Gastrocnemius medialis (tissue), 4 donors: Measurements from ENCODE around the gene GRAP2. TPM values are rescaled to one million over a fixed set of nuclear protein-coding genes. Genes with fewer than 3 reads are reported as not detected.

Experiments
- ATAC-seq, 2 donors: fragments of 150-250 bp; one replicate each; pipeline ENCODE4 v1.9.1; 2016
- DNase-seq, 2 donors: peaks; one replicate each; pipeline ENCODE4 v3.0.0-alpha.2; 2019
- H3K27ac ChIP-seq, 4 donors: fragments of 200-600 bp; sonication (generic); 1 replicate in 1 of 4; 2 replicates in 3 of 4; pipeline ENCODE4 v1.5.1; 2016 to 2018; ENCODE audit warnings: mild to moderate bottlenecking in 2 of 4, moderate library complexity in 1 of 4
- H3K27me3 ChIP-seq, 3 donors: fragments of 200-600 bp; sonication (generic) in 2 of 3; 1 replicate in 1 of 3; 2 replicates in 2 of 3; pipeline versions ENCODE4 v1.5.1 to v1.6.0; 2016 to 2019; ENCODE audit warnings: mild to moderate bottlenecking in 1 of 3, moderate library complexity in 1 of 3
- H3K36me3 ChIP-seq, 2 donors: fragments of 200-600 bp; sonication (generic) in 1 of 2; one replicate each; pipeline ENCODE4 v1.5.1; 2017 to 2018
- H3K4me1 ChIP-seq, 2 donors: fragments of 200-600 bp; sonication (generic) in 1 of 2; one replicate each; pipeline ENCODE4 v1.5.1; 2016 to 2017; ENCODE audit warnings: mild to moderate bottlenecking in 2 of 2
- H3K4me3 ChIP-seq, 4 donors: fragments of 200-600 bp; sonication (generic) in 3 of 4; 1 replicate in 1 of 4; 2 replicates in 3 of 4; pipeline ENCODE4 v1.5.1; 2016 to 2019; ENCODE audit warnings: mild to moderate bottlenecking in 2 of 4
- H3K9me3 ChIP-seq, 3 donors: fragments of 200-600 bp; sonication (generic) in 2 of 3; 1 replicate in 1 of 3; 2 replicates in 2 of 3; pipeline ENCODE4 v1.5.1; 2016 to 2019
- POLR2A ChIP-seq, 2 donors: fragments of 450-650 bp; IDR thresholded peaks; one replicate each; pipeline ENCODE4 v1.6.1; 2017; ENCODE audit warnings: antibody characterized with exemption in 2 of 2, mild to moderate bottlenecking in 2 of 2, moderate library complexity in 2 of 2
- in situ Hi-C, 4 donors: fragments of 200-750 bp; cut with MboI; loops; one replicate each; pipeline versions ENCODE4 v1.15.0 to v1.8.0; 2017; ENCODE audit warnings: low sequenced_read_pairs in 4 of 4
- intact Hi-C: fragments of 100-400 bp; cut with DNase I; formaldehyde crosslinking; loops from one replicate; pipeline ENCODE4 v1.15.1; 2023; ENCODE audit warnings: low total_unique reads
- total RNA-seq, 4 donors: library from RNA; depleted of rRNA; stranded (reverse); fragments of >200 nt; gene quantifications; one replicate each; pipeline versions ENCODE4 v1.1.0 to v1.2.3, GENCODE V29; 2016
- TF ChIP-seq, protein P1 (sequence below), 5 experiments: fragments of 450-650 bp in 3 of 5; fragments of 200-600 bp in 2 of 5; sonication (generic) in 2 of 5; IDR thresholded peaks in 4 of 5; conservative IDR thresholded peaks in 1 of 5; 1 replicate in 4 of 5; 2 replicates in 1 of 5; pipeline ENCODE4 v1.5.1; 2016 to 2019; ENCODE audit warnings: antibody characterized with exemption in 5 of 5, mild to moderate bottlenecking in 3 of 5, moderate library complexity in 3 of 5

GRAP2 gene
- total RNA-seq, 4 donors from 2014 or later: 0.07 to 0.97 TPM; not detected in 2

DNA sequence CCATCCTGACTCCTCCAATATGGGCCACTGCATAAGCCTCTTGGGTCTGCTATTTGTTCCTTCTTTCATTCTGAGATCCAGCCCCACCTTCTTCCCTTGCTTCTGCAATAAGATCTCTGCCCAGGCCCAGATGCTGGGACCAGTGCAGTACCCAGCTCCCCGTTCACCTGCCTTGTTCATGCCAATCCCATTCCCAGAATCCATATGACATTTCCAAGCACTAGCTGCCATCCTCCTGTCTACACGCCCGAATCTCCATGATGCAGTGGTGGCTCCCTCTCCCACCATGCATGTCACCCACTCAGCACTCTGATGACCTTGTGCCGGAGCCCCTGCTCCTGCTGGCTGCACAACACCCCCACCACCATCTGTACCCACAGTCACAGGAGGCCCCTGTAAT lies 82.5 kb downstream of the GRAP2 start:
- intact Hi-C loops (no loop called here), in situ Hi-C loops (no loop called here)
- H3K4me3 ChIP-seq: no peak overlapping the region
- no peak overlapping the region for H3K27ac ChIP-seq
- peaks cover 0 to 11% (median 0%) of the 10 kb centered on the region in 3 donors for H3K27me3 ChIP-seq
- ATAC-seq (no peak), DNase-seq (no peak)
- H3K9me3 ChIP-seq: no peaks in the 10 kb centered on the region
- no peaks in the 10 kb centered on the region for H3K4me1 ChIP-seq
- H3K36me3 ChIP-seq: no peaks in the 10 kb centered on the region
- TF ChIP-seq, protein P1, sequence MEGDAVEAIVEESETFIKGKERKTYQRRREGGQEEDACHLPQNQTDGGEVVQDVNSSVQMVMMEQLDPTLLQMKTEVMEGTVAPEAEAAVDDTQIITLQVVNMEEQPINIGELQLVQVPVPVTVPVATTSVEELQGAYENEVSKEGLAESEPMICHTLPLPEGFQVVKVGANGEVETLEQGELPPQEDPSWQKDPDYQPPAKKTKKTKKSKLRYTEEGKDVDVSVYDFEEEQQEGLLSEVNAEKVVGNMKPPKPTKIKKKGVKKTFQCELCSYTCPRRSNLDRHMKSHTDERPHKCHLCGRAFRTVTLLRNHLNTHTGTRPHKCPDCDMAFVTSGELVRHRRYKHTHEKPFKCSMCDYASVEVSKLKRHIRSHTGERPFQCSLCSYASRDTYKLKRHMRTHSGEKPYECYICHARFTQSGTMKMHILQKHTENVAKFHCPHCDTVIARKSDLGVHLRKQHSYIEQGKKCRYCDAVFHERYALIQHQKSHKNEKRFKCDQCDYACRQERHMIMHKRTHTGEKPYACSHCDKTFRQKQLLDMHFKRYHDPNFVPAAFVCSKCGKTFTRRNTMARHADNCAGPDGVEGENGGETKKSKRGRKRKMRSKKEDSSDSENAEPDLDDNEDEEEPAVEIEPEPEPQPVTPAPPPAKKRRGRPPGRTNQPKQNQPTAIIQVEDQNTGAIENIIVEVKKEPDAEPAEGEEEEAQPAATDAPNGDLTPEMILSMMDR (IDR thresholded peaks at IDR 0.05 in 4 of 5, conservative IDR thresholded peaks at IDR 0.05 in 1 of 5): no peak
- no peak for TF ChIP-seq POLR2A (IDR thresholded peaks at IDR 0.05)

DNA sequence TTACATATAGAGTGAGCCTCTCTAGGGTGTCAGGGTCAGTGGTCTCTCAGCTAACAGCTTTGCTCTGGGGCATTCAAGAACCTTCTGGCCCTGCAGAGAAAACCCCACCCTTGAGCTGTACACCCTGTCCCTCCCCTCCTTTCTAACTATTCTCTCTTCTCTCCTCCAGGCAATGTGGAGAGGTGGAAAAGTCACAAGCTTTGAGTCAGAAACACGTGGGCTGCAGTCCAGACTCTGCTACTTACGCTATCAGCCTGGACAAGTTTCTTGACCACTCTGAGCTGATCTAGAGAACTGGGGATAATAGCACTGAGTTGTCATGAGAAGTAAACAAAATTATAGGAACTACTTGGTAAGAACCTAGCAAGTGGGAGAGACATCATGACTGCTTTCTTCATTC lies 83.1 kb downstream of the GRAP2 start:
- Histone ChIP-seq H3K9me3 (no peaks in the 10 kb centered on the region), H3K4me1 (no peaks in the 10 kb centered on the region), H3K27ac (no peak overlapping the region), H3K36me3 (no peaks in the 10 kb centered on the region), H3K4me3 (no peak overlapping the region), H3K27me3 (peaks cover 0 to 7% (median 0%) of the 10 kb centered on the region in 3 donors)
- TF ChIP-seq, protein P1 (IDR thresholded peaks at IDR 0.05 in 4 of 5, conservative IDR thresholded peaks at IDR 0.05 in 1 of 5): no peak
- no peak for TF ChIP-seq POLR2A (IDR thresholded peaks at IDR 0.05)
- DNase-seq: no peak
- no peak for ATAC-seq
- intact Hi-C loops (no loop called here), in situ Hi-C loops (no loop called here)

DNA sequence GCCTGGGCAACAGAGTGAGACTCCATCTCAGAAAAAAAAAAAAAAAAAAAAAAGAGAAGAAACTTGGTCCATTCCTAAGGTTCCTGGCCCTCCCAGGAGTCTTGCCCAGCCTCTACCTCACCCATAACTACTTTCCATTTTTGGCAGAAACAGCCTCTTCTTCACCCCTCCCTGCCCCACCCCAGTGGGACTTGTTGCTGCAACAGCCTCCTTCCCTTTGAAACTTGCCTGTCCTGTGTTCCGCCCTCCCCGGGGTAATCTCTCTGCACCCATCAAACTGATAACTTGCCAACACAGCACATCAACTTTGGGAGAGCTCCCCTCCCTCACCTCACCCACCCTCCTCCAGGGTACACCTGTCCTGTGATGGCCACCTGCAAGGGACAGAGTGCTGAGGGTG lies 83.9 kb downstream of the GRAP2 start:
- no peak for ATAC-seq
- intact Hi-C loops: no loop called here
- peaks cover 0 to 5% (median 0%) of the 10 kb centered on the region in 3 donors for H3K27me3 ChIP-seq

GRCh38 chr22:39985383-39986035 lies 84.6 kb downstream of the GRAP2 start:
- no peaks in the 10 kb centered on the region for H3K4me1 ChIP-seq
- H3K4me3 ChIP-seq: no peak overlapping the region
- TF ChIP-seq, protein P1 (IDR thresholded peaks at IDR 0.05 in 4 of 5, conservative IDR thresholded peaks at IDR 0.05 in 1 of 5): no peak
- TF ChIP-seq POLR2A (IDR thresholded peaks at IDR 0.05): no peak
- H3K27me3 ChIP-seq: peaks cover 0 to 5% (median 0%) of the 10 kb centered on the region in 3 donors
- intact Hi-C loops (no loop called here), in situ Hi-C loops (no loop called here)
- ATAC-seq (no peak), DNase-seq (no peak)
- H3K27ac ChIP-seq: no peak overlapping the region
- no peaks in the 10 kb centered on the region for H3K36me3 ChIP-seq
- H3K9me3 ChIP-seq: no peaks in the 10 kb centered on the region

More for the DNA sequence above, 83.9 kb downstream of the GRAP2 start:
- in situ Hi-C loops: no loop called here
- no peaks in the 10 kb centered on the region for H3K9me3 ChIP-seq
- no peak for DNase-seq
- no peak overlapping the region for H3K4me3 ChIP-seq
- no peaks in the 10 kb centered on the region for H3K4me1 ChIP-seq
- no peak overlapping the region for H3K27ac ChIP-seq
- TF ChIP-seq, protein P1 (IDR thresholded peaks at IDR 0.05 in 4 of 5, conservative IDR thresholded peaks at IDR 0.05 in 1 of 5): no peak
- TF ChIP-seq POLR2A (IDR thresholded peaks at IDR 0.05): no peak
- H3K36me3 ChIP-seq: no peaks in the 10 kb centered on the region
